Stimulated activated CD8-positive, alpha-beta memory T cell treated with anti-CD3 and anti-CD28 coated beads, Interleukin-4, amount 100 ng/mL, for 1 hour (primary cell): ENCODE data around the gene JAG2.
A peak's percentile ranks its signal among the peaks of the same experiment; 100 is the strongest.

Experiments
- DNase-seq, 2 donors: peaks; one replicate each; pipeline ENCODE4 v3.0.0-alpha.2; 2020; ENCODE audit warnings: low read depth in 2 of 2, low spot score in 1 of 2

The JAG2 gene

GRCh38 chr14:105182296-105183020 is 13.9 kb upstream of the JAG2 start:
- DNase-seq = no peak

GRCh38 chr14:105181549-105182295 is 13.1 kb upstream of the JAG2 start:
- no peak for DNase-seq

- DNase-seq = peak; percentile 77 to 78
These were observed 12.3 kb upstream of the JAG2 start, which contains the start of gene NUDT14 for GRCh38 chr14:105180592-105181548. TSS of gene NUDT14 (minus strand) at chr14:105181312. CDS start at chr14:105181209, 103 bp downstream.

GRCh38 chr14:105179191-105179590 is 10.6 kb upstream of the JAG2 start:
- DNase-seq = no peak

- no peak for DNase-seq
These were observed 10.2 kb upstream of the JAG2 start for GRCh38 chr14:105178868-105179140.

GRCh38 chr14:105178069-105178867 is 9.7 kb upstream of the JAG2 start:
- DNase-seq = no peak

- no peak for DNase-seq
These were observed 8.5 kb upstream of the JAG2 start for GRCh38 chr14:105177082-105177481.

GRCh38 chr14:105176513-105176912 is 7.9 kb upstream of the JAG2 start:
- DNase-seq = no peak

GRCh38 chr14:105173901-105174894 is 5.6 kb upstream of the JAG2 start:
- no peak for DNase-seq

GRCh38 chr14:105173145-105173544 is 4.6 kb upstream of the JAG2 start:
- no peak for DNase-seq

- DNase-seq = no peak
These were observed 3.9 kb upstream of the JAG2 start for GRCh38 chr14:105172476-105172875.

- no peak for DNase-seq
These were observed 2.6 kb upstream of the JAG2 start for GRCh38 chr14:105171004-105171673.

GRCh38 chr14:105169776-105170655 is 1.4 kb upstream of the JAG2 start:
- DNase-seq = no peak

- DNase-seq = no peak
These were observed 467 bp upstream of the JAG2 start for GRCh38 chr14:105168979-105169507.

- DNase-seq = no peak
These were observed 519 bp downstream of the JAG2 start for GRCh38 chr14:105168093-105168420.

GRCh38 chr14:105167303-105168092 is 1.1 kb downstream of the JAG2 start:
- no peak for DNase-seq
